Activated CD4-positive, alpha-beta T cell treated with anti-CD3 and anti-CD28 coated beads, Interleukin-2, amount 10 ng/mL, durations not matched to agents 7 days and 5 days (primary cell): ENCODE results near the gene SLC6A13. TPM values are rescaled to one million over a fixed set of nuclear protein-coding genes. Genes with fewer than 3 reads are reported as not detected.

Source experiments
- CTCF ChIA-PET: fragments of 350-600 bp; sonication (Branson Sonifier 250); formaldehyde crosslinking; loops from one replicate; lab custom pipeline; 2021; ENCODE audit warnings: antibody characterized with exemption; lab: Charles Lee
- POLR2A ChIA-PET: fragments of 350-600 bp; sonication (Branson Sonifier 250); formaldehyde crosslinking; loops from one replicate; lab custom pipeline; 2021; ENCODE audit warnings: antibody characterized with exemption; lab: Charles Lee
- DNase-seq: peaks from one replicate; pipeline ENCODE4 v3.0.0-alpha.2; 2020
- H3K27ac Mint-ChIP-seq: one replicate; pipeline ENCODE4 v1.8.0; 2021; ENCODE audit warnings: mild to moderate bottlenecking, moderate library complexity, mixed read lengths
- H3K27me3 Mint-ChIP-seq: one replicate; pipeline ENCODE4 v1.8.0; 2021; ENCODE audit warnings: mixed read lengths
- H3K36me3 Mint-ChIP-seq: one replicate; pipeline ENCODE4 v1.8.0; 2021; ENCODE audit warnings: low read depth, mixed read lengths
- H3K4me1 Mint-ChIP-seq: one replicate; pipeline ENCODE4 v1.8.0; 2021; ENCODE audit warnings: mixed read lengths
- H3K4me3 Mint-ChIP-seq: one replicate; pipeline ENCODE4 v1.8.0; 2021; ENCODE audit warnings: mild to moderate bottlenecking, moderate library complexity, mixed read lengths
- H3K9me3 Mint-ChIP-seq: one replicate; pipeline ENCODE4 v1.8.0; 2021; ENCODE audit warnings: mixed read lengths
- total RNA-seq, 2 experiments: library from RNA; stranded (reverse); gene quantifications; one replicate each; pipeline ENCODE4 v1.2.3, GENCODE V29; 2021

Gene SLC6A13
- total RNA-seq, 2 experiments from 2014 or later, result 0.15 to 0.19 TPM

GRCh38 chr12:286531-287300 is 24.1 kb upstream of the SLC6A13 start:
- POLR2A ChIA-PET, result no interaction called here
- no peak for DNase-seq

GRCh38 chr12:278046-278445 is 15.4 kb upstream of the SLC6A13 start:
- DNase-seq, result no peak
- peaks cover 27% of the 10 kb centered on the region for H3K36me3 Mint-ChIP-seq
- H3K4me1 Mint-ChIP-seq, result peaks cover 2% of the 10 kb centered on the region
- ChIA-PET POLR2A (no interaction called here), CTCF (no interaction called here)
- H3K27me3 Mint-ChIP-seq, result no peaks in the 10 kb centered on the region
- H3K27ac Mint-ChIP-seq, result no peak overlapping the region
- no peaks in the 10 kb centered on the region for H3K9me3 Mint-ChIP-seq
- H3K4me3 Mint-ChIP-seq, result no peak overlapping the region

More at GRCh38 chr12:286531-287300, 24.1 kb upstream of the SLC6A13 start:
- Mint-ChIP-seq H3K27me3 (no peaks in the 10 kb centered on the region), H3K36me3 (peaks cover 68% of the 10 kb centered on the region), H3K27ac (no peak overlapping the region), H3K9me3 (peaks cover 14% of the 10 kb centered on the region), H3K4me3 (no peak overlapping the region), H3K4me1 (peaks cover 14% of the 10 kb centered on the region)
- CTCF ChIA-PET, result interaction anchor here (1.1 kb wide), 1 partner anchor 15 kb away, joined by 5 read pairs; no protein-coding TSS in a partner anchor

GRCh38 chr12:275812-276211 is 13.2 kb upstream of the SLC6A13 start:
- CTCF ChIA-PET, result no interaction called here
- POLR2A ChIA-PET, result no interaction called here
- H3K36me3 Mint-ChIP-seq, result peaks cover 16% of the 10 kb centered on the region
- DNase-seq, result no peak
- no peaks in the 10 kb centered on the region for H3K9me3 Mint-ChIP-seq
- no peaks in the 10 kb centered on the region for H3K27me3 Mint-ChIP-seq
- peaks cover 2% of the 10 kb centered on the region for H3K4me1 Mint-ChIP-seq
- no peak overlapping the region for H3K4me3 Mint-ChIP-seq
- H3K27ac Mint-ChIP-seq, result no peak overlapping the region

- ChIA-PET POLR2A (no interaction called here), CTCF (no interaction called here)
- Mint-ChIP-seq H3K27me3 (no peaks in the 10 kb centered on the region), H3K9me3 (no peaks in the 10 kb centered on the region), H3K27ac (no peak overlapping the region), H3K36me3 (peaks cover 2% of the 10 kb centered on the region), H3K4me3 (no peak overlapping the region), H3K4me1 (peaks cover 2% of the 10 kb centered on the region)
- DNase-seq, result no peak
Observed at GRCh38 chr12:273382-273781, 10.7 kb upstream of the SLC6A13 start.

GRCh38 chr12:272942-273341 is 10.3 kb upstream of the SLC6A13 start:
- Mint-ChIP-seq H3K27ac (no peak overlapping the region), H3K27me3 (no peaks in the 10 kb centered on the region), H3K4me3 (no peak overlapping the region), H3K9me3 (no peaks in the 10 kb centered on the region), H3K4me1 (peaks cover 2% of the 10 kb centered on the region), H3K36me3 (peaks cover 2% of the 10 kb centered on the region)
- ChIA-PET POLR2A (no interaction called here), CTCF (no interaction called here)
- DNase-seq, result no peak

- no peak for DNase-seq
- Mint-ChIP-seq H3K36me3 (peaks cover 2% of the 10 kb centered on the region), H3K4me3 (no peak overlapping the region), H3K9me3 (no peaks in the 10 kb centered on the region), H3K27me3 (peaks cover under 1% of the 10 kb centered on the region), H3K4me1 (peaks cover 2% of the 10 kb centered on the region), H3K27ac (no peak overlapping the region)
- ChIA-PET CTCF (interaction anchor here (1.1 kb wide), 1 partner anchor 15 kb away, joined by 5 read pairs; no protein-coding TSS in a partner anchor), POLR2A (no interaction called here)
Observed at GRCh38 chr12:271161-271560, 8.5 kb upstream of the SLC6A13 start.

- H3K27ac Mint-ChIP-seq, result no peak overlapping the region
- H3K36me3 Mint-ChIP-seq, result peaks cover 2% of the 10 kb centered on the region
- peaks cover 5% of the 10 kb centered on the region for H3K4me1 Mint-ChIP-seq
- no peak overlapping the region for H3K4me3 Mint-ChIP-seq
- H3K27me3 Mint-ChIP-seq, result peaks cover 4% of the 10 kb centered on the region
- ChIA-PET CTCF (interaction anchor here (1.0 kb wide), 1 partner anchor 11 kb away, joined by 4 read pairs; no protein-coding TSS in a partner anchor), POLR2A (no interaction called here)
- DNase-seq, result no peak
- H3K9me3 Mint-ChIP-seq, result no peaks in the 10 kb centered on the region
Observed at GRCh38 chr12:269191-269590, 6.6 kb upstream of the SLC6A13 start.

GRCh38 chr12:268483-268840 is 5.8 kb upstream of the SLC6A13 start:
- POLR2A ChIA-PET, result no interaction called here
- H3K9me3 Mint-ChIP-seq, result no peaks in the 10 kb centered on the region
- no peak for DNase-seq
- CTCF ChIA-PET, result no interaction called here
- peaks cover 5% of the 10 kb centered on the region for H3K4me1 Mint-ChIP-seq
- no peak overlapping the region for H3K4me3 Mint-ChIP-seq
- peaks cover 4% of the 10 kb centered on the region for H3K27me3 Mint-ChIP-seq
- H3K36me3 Mint-ChIP-seq, result peaks cover 2% of the 10 kb centered on the region
- H3K27ac Mint-ChIP-seq, result no peak overlapping the region

- ChIA-PET CTCF (interaction anchor here (0.7 to 1.3 kb wide), 2 partner anchors 34 to 53 kb away, joined by 3 read pairs; no protein-coding TSS in a partner anchor), POLR2A (no interaction called here)
Observed at GRCh38 chr12:267581-268482, 5.2 kb upstream of the SLC6A13 start.

GRCh38 chr12:265096-265495 is 2.5 kb upstream of the SLC6A13 start:
- no peak overlapping the region for H3K4me3 Mint-ChIP-seq
- H3K36me3 Mint-ChIP-seq, result no peaks in the 10 kb centered on the region
- no peaks in the 10 kb centered on the region for H3K9me3 Mint-ChIP-seq
- H3K4me1 Mint-ChIP-seq, result peaks cover 5% of the 10 kb centered on the region
- DNase-seq, result no peak
- no peak overlapping the region for H3K27ac Mint-ChIP-seq
- ChIA-PET POLR2A (no interaction called here), CTCF (no interaction called here)
- H3K27me3 Mint-ChIP-seq, result peaks cover 7% of the 10 kb centered on the region

More at GRCh38 chr12:267581-268482, 5.2 kb upstream of the SLC6A13 start:
- Mint-ChIP-seq H3K9me3 (no peaks in the 10 kb centered on the region), H3K27ac (no peak overlapping the region), H3K36me3 (peaks cover 2% of the 10 kb centered on the region), H3K27me3 (peaks cover 4% of the 10 kb centered on the region), H3K4me1 (peaks cover 5% of the 10 kb centered on the region), H3K4me3 (no peak overlapping the region)
- DNase-seq, result no peak

- DNase-seq, result no peak
- ChIA-PET POLR2A (no interaction called here), CTCF (interaction anchor here (1.3 kb wide), 1 partner anchor 16 kb away, joined by 3 read pairs; no protein-coding TSS in a partner anchor)
- no peak overlapping the region for H3K27ac Mint-ChIP-seq
- H3K9me3 Mint-ChIP-seq, result no peaks in the 10 kb centered on the region
- H3K27me3 Mint-ChIP-seq, result peaks cover 9% of the 10 kb centered on the region
- no peaks in the 10 kb centered on the region for H3K36me3 Mint-ChIP-seq
- H3K4me1 Mint-ChIP-seq, result peaks cover 5% of the 10 kb centered on the region
- H3K4me3 Mint-ChIP-seq, result no peak overlapping the region
Observed at GRCh38 chr12:264269-264668, 1.6 kb upstream of the SLC6A13 start.

GRCh38 chr12:263574-263973 is 938 bp upstream of the SLC6A13 start:
- ChIA-PET CTCF (interaction anchor here (1.3 kb wide), 1 partner anchor 16 kb away, joined by 3 read pairs; no protein-coding TSS in a partner anchor), POLR2A (no interaction called here)
- peaks cover 9% of the 10 kb centered on the region for H3K27me3 Mint-ChIP-seq
- H3K27ac Mint-ChIP-seq, result no peak overlapping the region
- DNase-seq, result no peak
- H3K9me3 Mint-ChIP-seq, result no peaks in the 10 kb centered on the region
- no peak overlapping the region for H3K4me3 Mint-ChIP-seq
- no peaks in the 10 kb centered on the region for H3K36me3 Mint-ChIP-seq
- peaks cover 5% of the 10 kb centered on the region for H3K4me1 Mint-ChIP-seq

- H3K36me3 Mint-ChIP-seq, result no peaks in the 10 kb centered on the region
- no peak for DNase-seq
- no peak overlapping the region for H3K27ac Mint-ChIP-seq
- H3K4me1 Mint-ChIP-seq, result peaks cover 5% of the 10 kb centered on the region
- ChIA-PET POLR2A (no interaction called here), CTCF (interaction anchor here (1.0 kb wide), 1 partner anchor 44 kb away, joined by 3 read pairs; no protein-coding TSS in a partner anchor)
- H3K27me3 Mint-ChIP-seq, result peaks cover 9% of the 10 kb centered on the region
- H3K4me3 Mint-ChIP-seq, result no peak overlapping the region
- H3K9me3 Mint-ChIP-seq, result no peaks in the 10 kb centered on the region
Observed at GRCh38 chr12:262113-262512, 523 bp downstream of the SLC6A13 start.
